HG02852 (cell line): ENCODE results near the gene LIMK1.

ENCODE experiments used
- ATAC-seq: cut with Tn5 transposase; IDR thresholded peaks from one replicate; pipeline ENCODE4 v1.9.1; 2021; ENCODE audit warnings: mild to moderate bottlenecking, moderate library complexity; ENCODE audit not compliant: unreplicated experiment

LIMK1 gene

GRCh38 chr7:74053589-74054186 is 29.9 kb upstream of the LIMK1 start:
- ATAC-seq, result no peak

GRCh38 chr7:74056096-74056915 is 27.3 kb upstream of the LIMK1 start:
- ATAC-seq, result no peak

GRCh38 chr7:74057216-74057925 is 26.2 kb upstream of the LIMK1 start:
- ATAC-seq, result no peak

GRCh38 chr7:74057987-74058386 is 25.6 kb upstream of the LIMK1 start:
- ATAC-seq, result no peak

GRCh38 chr7:74058486-74058885 is 25.1 kb upstream of the LIMK1 start:
- no peak for ATAC-seq

GRCh38 chr7:74059037-74059436 is 24.6 kb upstream of the LIMK1 start:
- no peak for ATAC-seq

- no peak for ATAC-seq
Observed at GRCh38 chr7:74059681-74060588, 23.7 kb upstream of the LIMK1 start.

GRCh38 chr7:74061840-74062539 is 21.6 kb upstream of the LIMK1 start:
- ATAC-seq, result no peak

GRCh38 chr7:74063223-74063641 is 20.4 kb upstream of the LIMK1 start:
- no peak for ATAC-seq

- ATAC-seq, result no peak
Observed at GRCh38 chr7:74063646-74064045, 20.0 kb upstream of the LIMK1 start.

- ATAC-seq, result no peak
Observed at GRCh38 chr7:74064696-74065095, 18.9 kb upstream of the LIMK1 start.

- no peak for ATAC-seq
Observed at GRCh38 chr7:74066626-74067025, 17.0 kb upstream of the LIMK1 start.

GRCh38 chr7:74068378-74069085 is 15.1 kb upstream of the LIMK1 start:
- no peak for ATAC-seq

GRCh38 chr7:74069086-74069541 is 14.5 kb upstream of the LIMK1 start:
- no peak for ATAC-seq

- no peak for ATAC-seq
Observed at GRCh38 chr7:74069790-74070618, 13.6 kb upstream of the LIMK1 start.

GRCh38 chr7:74070619-74070921 is 13.0 kb upstream of the LIMK1 start:
- no peak for ATAC-seq

- no peak for ATAC-seq
Observed at GRCh38 chr7:74071121-74071520, 12.5 kb upstream of the LIMK1 start.

- no peak for ATAC-seq
Observed at GRCh38 chr7:74074770-74075169, 8.8 kb upstream of the LIMK1 start.

GRCh38 chr7:74078461-74078860 is 5.1 kb upstream of the LIMK1 start:
- ATAC-seq, result no peak
